ENCODE measurements around the gene RHOH. TPM values are rescaled to one million over a fixed set of nuclear protein-coding genes. Genes with fewer than 3 reads are reported as not detected.

The RHOH gene
- total RNA-seq, result under 0.01 TPM in 1 of 2 replicates, not detected in the other

GRCh38 chr4:40196724-40197281 lies at the start of gene RHOH:
Gene RHOH (plus strand): TSS chr4:40197031. CDS start chr4:40243387, 46,356 bp downstream.

Other genes with a start within 250 kb of the RHOH start
- 23.5 and 31.7 TPM in 2 replicates for gene PDS5A, start 219.1 kb upstream of the RHOH start, total RNA-seq
- gene N4BP2, start 140.2 kb upstream of the RHOH start, total RNA-seq, result 4.6 and 5.2 TPM in 2 replicates
- gene CHRNA9, start 138.3 kb downstream of the RHOH start, total RNA-seq, result not detected in 2 replicates